CD14-positive monocyte (primary cell): Measurements from ENCODE around the gene SIAH1. TPM values are rescaled to one million over a fixed set of nuclear protein-coding genes. Genes with fewer than 3 reads are reported as not detected.

Experiments
- DNase-seq, 3 donors: peaks; one replicate each; pipeline ENCODE4 v3.0.0-alpha.2; 2011 to 2022
- H2AFZ ChIP-seq: 2 replicates; pipeline ENCODE4 v1.6.0; 2012; ENCODE audit warnings: mild to moderate bottlenecking, low read depth, low read length, inconsistent platforms; ENCODE audit not compliant: insufficient read depth, poor library complexity, severe bottlenecking
- H3K27ac ChIP-seq, 2 donors: 1 replicate in 1 of 2; 2 replicates in 1 of 2; pipeline ENCODE4 v1.5.1; 2012 to 2013; ENCODE audit warnings: low read length in 2 of 2, control low read depth in 1 of 2, inconsistent platforms in 1 of 2, low read depth in 1 of 2, mild to moderate bottlenecking in 1 of 2
- H3K27me3 ChIP-seq, 2 donors: one replicate each; pipeline versions ENCODE4 v1.6.0 to v1.6.1; 2011 to 2013; ENCODE audit warnings: low read length in 2 of 2; ENCODE audit not compliant: control insufficient read depth in 2 of 2, insufficient read depth in 2 of 2
- H3K36me3 ChIP-seq, 2 donors: replicated peaks in 1 of 2; 1 replicate in 1 of 2; 2 replicates in 1 of 2; pipeline versions ENCODE4 v1.5.1 to v1.6.1; 2012 to 2013; ENCODE audit warnings: low read length in 2 of 2, control low read depth in 1 of 2, inconsistent platforms in 1 of 2, mild to moderate bottlenecking in 1 of 2; ENCODE audit not compliant: insufficient read depth in 2 of 2, control insufficient read depth in 1 of 2
- H3K4me1 ChIP-seq, 2 donors: 1 replicate in 1 of 2; 2 replicates in 1 of 2; pipeline versions ENCODE4 v1.5.1 to v1.6.1; 2012 to 2013; ENCODE audit warnings: low read length in 2 of 2, control low read depth in 1 of 2, inconsistent platforms in 1 of 2, mild to moderate bottlenecking in 1 of 2, moderate library complexity in 1 of 2; ENCODE audit not compliant: insufficient read depth in 2 of 2, control insufficient read depth in 1 of 2
- H3K4me2 ChIP-seq: replicated peaks from 2 replicates; pipeline ENCODE3; 2012; ENCODE audit warnings: low read length, moderate library complexity, mild to moderate bottlenecking; ENCODE audit not compliant: poor library complexity, severe bottlenecking; ENCODE audit errors: extremely low read depth
- H3K4me3 ChIP-seq, 3 experiments: fragments of 200-600 bp in 1 of 3; sonication (generic) in 1 of 3; replicated peaks in 1 of 3; 1 replicate in 2 of 3; 2 replicates in 1 of 3; pipeline ENCODE4 v1.5.1; 2011 to 2013; ENCODE audit warnings: low read length in 3 of 3, mild to moderate bottlenecking in 3 of 3, control low read depth in 2 of 3, low read depth in 2 of 3, inconsistent platforms in 1 of 3, moderate library complexity in 1 of 3
- H3K79me2 ChIP-seq: 2 replicates; pipeline ENCODE4 v1.6.0; 2012; ENCODE audit warnings: mild to moderate bottlenecking, control low read depth, inconsistent platforms, low read length, moderate library complexity; ENCODE audit not compliant: insufficient read depth
- H3K9ac ChIP-seq: 2 replicates; pipeline ENCODE4 v1.6.0; 2017; ENCODE audit warnings: low read length, mild to moderate bottlenecking; ENCODE audit not compliant: insufficient read depth, poor library complexity, severe bottlenecking
- H3K9me3 ChIP-seq, 2 donors: replicated peaks in 1 of 2; 1 replicate in 1 of 2; 2 replicates in 1 of 2; pipeline versions ENCODE4 v1.5.1 to v1.6.1; 2012 to 2013; ENCODE audit warnings: low read length in 2 of 2, control low read depth in 1 of 2; ENCODE audit not compliant: control insufficient read depth in 1 of 2, insufficient read depth in 1 of 2
- H4K20me1 ChIP-seq: 2 replicates; pipeline ENCODE4 v1.6.0; 2012; ENCODE audit warnings: mild to moderate bottlenecking, low read length, control low read depth, moderate library complexity; ENCODE audit not compliant: insufficient read depth
- H3K27ac Mint-ChIP-seq, 7 donors: one replicate each; pipeline ENCODE4 v1.8.0; 2020; ENCODE audit warnings: mild to moderate bottlenecking in 7 of 7, mixed read lengths in 7 of 7, moderate library complexity in 6 of 7, inconsistent platforms in 2 of 7
- H3K27me3 Mint-ChIP-seq, 3 donors: one replicate each; pipeline ENCODE4 v1.8.0; 2021 to 2022; ENCODE audit warnings: low read depth in 3 of 3, mild to moderate bottlenecking in 3 of 3, mixed read lengths in 3 of 3, moderate library complexity in 3 of 3, inconsistent platforms in 1 of 3
- H3K36me3 Mint-ChIP-seq, 2 donors: one replicate each; pipeline ENCODE4 v1.8.0; 2020; ENCODE audit warnings: mixed read lengths in 2 of 2, inconsistent platforms in 1 of 2, mild to moderate bottlenecking in 1 of 2
- H3K4me1 Mint-ChIP-seq: one replicate; pipeline ENCODE4 v1.8.0; 2020; ENCODE audit warnings: mild to moderate bottlenecking, mixed read lengths
- H3K4me3 Mint-ChIP-seq, 2 donors: one replicate each; pipeline ENCODE4 v1.8.0; 2020; ENCODE audit warnings: mild to moderate bottlenecking in 2 of 2, mixed read lengths in 2 of 2, moderate library complexity in 1 of 2
- H3K9me3 Mint-ChIP-seq, 7 donors: one replicate each; pipeline ENCODE4 v1.8.0; 2020 to 2022; ENCODE audit warnings: mixed read lengths in 7 of 7, mild to moderate bottlenecking in 6 of 7, moderate library complexity in 6 of 7, inconsistent platforms in 2 of 7
- WGBS: methylation state at CpG from one replicate; pipeline ENCODE4 v1.1.5; 2013; ENCODE audit warnings: missing lambda C conversion rate; ENCODE audit not compliant: insufficient coverage; 5-methylcytosine and 5-hydroxymethylcytosine counted together
- intact Hi-C, 2 donors: fragments of 100-400 bp; cut with micrococcal nuclease; formaldehyde crosslinking; loops; one replicate each; pipeline versions ENCODE4 v1.15.0 to v1.15.1; 2023
- polyA minus RNA-seq: library from RNA; depleted of rRNA, polyadenylated mRNA; stranded (reverse); fragments of >200 nt; gene quantifications from 2 replicates; pipeline ENCODE4 v1.2.3, GENCODE V29; 2012
- polyA plus RNA-seq, 3 donors: library from polyadenylated mRNA; depleted of rRNA in 1 of 3; unstranded in 2 of 3; stranded (reverse) in 1 of 3; fragments of 300-500 nt in 2 of 3; fragments of >200 nt in 1 of 3; fragmentation: Illumina TruSeq in 2 of 3; gene quantifications; 1 replicate in 2 of 3; 2 replicates in 1 of 3; pipeline ENCODE4 v1.2.3, GENCODE V29; 2012 to 2021
- total RNA-seq, 12 experiments: library from RNA in 1 of 12; stranded (reverse) in 1 of 12; fragments of 120-200 nt in 1 of 12; gene quantifications; one replicate each; pipeline ENCODE4 v1.2.4 and lab custom pipeline; 2013 to 2026; ENCODE audit warnings: mixed read lengths in 6 of 12, inconsistent platforms in 1 of 12
- TF ChIP-seq, protein P1 (sequence below): fragments of 200-600 bp; IDR thresholded peaks from one replicate; pipeline ENCODE4 v1.8.0; 2022; ENCODE audit warnings: antibody characterized with exemption, mild to moderate bottlenecking

The SIAH1 gene, protein sequence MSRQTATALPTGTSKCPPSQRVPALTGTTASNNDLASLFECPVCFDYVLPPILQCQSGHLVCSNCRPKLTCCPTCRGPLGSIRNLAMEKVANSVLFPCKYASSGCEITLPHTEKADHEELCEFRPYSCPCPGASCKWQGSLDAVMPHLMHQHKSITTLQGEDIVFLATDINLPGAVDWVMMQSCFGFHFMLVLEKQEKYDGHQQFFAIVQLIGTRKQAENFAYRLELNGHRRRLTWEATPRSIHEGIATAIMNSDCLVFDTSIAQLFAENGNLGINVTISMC
- total RNA-seq (2013): 15.0 TPM
- polyA plus RNA-seq: 10 to 100 TPM in 1 of 3 donors, 1 to 10 TPM in 2; 4.9 to 11.8 (median 5.6) TPM
- polyA minus RNA-seq: 20.3 and 24.0 TPM in 2 replicates
- 37.7 to 71.4 (median 58.0) reads per million in 11 experiments for total RNA-seq (lab: John Stamatoyannopoulos, UW)

DNA sequence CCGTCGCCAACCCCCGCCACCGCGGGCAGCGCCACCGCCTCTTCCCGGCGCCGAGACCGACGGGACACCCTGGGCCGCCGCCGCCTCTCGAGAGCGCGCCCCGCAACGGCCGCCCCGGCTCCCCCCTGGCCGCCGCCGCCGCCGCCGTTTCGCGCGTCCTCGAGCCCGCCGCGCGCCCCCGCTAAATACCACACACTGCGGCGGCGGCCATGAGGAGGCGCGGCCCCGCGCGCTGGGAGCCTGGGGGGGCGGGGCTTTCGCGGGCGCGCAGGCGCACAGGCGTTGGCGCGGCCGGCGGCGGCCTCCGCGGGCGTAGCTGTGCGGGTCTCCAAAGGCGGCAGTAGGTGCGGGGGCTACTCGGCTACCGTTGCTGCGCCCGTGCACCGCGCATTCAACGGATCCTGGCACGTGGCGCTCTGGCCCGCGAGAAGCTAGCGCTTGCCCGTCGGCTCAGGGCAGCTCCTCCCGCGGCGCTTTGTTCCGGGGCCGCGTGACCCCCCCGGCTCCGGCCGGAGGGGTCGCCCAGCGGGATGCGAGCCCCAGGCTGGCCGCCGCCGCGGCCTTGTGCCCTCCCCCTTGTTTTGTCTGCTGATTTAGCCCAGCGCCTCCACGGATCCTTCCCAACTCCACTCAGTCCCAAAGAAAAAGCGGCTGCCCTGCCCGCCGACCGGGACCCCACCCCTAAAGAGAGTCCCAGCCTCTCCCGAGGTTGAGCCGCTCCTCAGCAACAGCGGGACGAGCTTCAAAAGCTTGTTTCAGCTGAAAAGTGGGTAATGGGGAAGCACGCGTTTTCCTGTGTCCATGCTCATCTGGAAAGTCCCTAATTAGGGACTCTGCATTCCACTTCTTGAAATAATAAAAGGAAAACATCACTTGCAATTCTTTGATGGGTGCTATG is at the start of gene SIAH1:
SIAH1 (minus strand) TSS at position 161 of the 898 bp plus-strand sequence. CDS start 22,985 bp downstream, outside the sequence.
- Mint-ChIP-seq H3K27me3 (no peaks in the 10 kb centered on the region), H3K36me3 (no peaks in the 10 kb centered on the region), H3K27ac (peak within 1 kb of the TSS; percentile 97 to 99 (median 98)), H3K4me3 (peak within 1 kb of the TSS; percentile 95 to 96), H3K4me1 (peaks cover 45% of the 10 kb centered on the region), H3K9me3 (no peaks in the 10 kb centered on the region)
- Histone ChIP-seq H3K9me3 (no peaks in the 10 kb centered on the region), H3K27ac (peak within 1 kb of the TSS; percentile 83 to 97), H4K20me1 (peaks cover 39% of the 10 kb centered on the region), H3K36me3 (no peaks in the 10 kb centered on the region), H3K27me3 (no peaks in the 10 kb centered on the region), H3K4me1 (peaks cover 38 to 62% of the 10 kb centered on the region in 2 donors), H3K79me2 (peaks cover 41% of the 10 kb centered on the region), H3K9ac (peak within 1 kb of the TSS; percentile 99), H2AFZ (peak within 1 kb of the TSS; percentile 86), H3K4me3 (peak within 1 kb of the TSS; percentile 64 to 98 (median 81)), H3K4me2 (peak within 1 kb of the TSS; percentile 88)
- peak; percentile 68 to 85 (median 72) for DNase-seq
- WGBS: under 1% methylated on average over 100 of the region's 105 CpGs
- TF ChIP-seq, protein P1, sequence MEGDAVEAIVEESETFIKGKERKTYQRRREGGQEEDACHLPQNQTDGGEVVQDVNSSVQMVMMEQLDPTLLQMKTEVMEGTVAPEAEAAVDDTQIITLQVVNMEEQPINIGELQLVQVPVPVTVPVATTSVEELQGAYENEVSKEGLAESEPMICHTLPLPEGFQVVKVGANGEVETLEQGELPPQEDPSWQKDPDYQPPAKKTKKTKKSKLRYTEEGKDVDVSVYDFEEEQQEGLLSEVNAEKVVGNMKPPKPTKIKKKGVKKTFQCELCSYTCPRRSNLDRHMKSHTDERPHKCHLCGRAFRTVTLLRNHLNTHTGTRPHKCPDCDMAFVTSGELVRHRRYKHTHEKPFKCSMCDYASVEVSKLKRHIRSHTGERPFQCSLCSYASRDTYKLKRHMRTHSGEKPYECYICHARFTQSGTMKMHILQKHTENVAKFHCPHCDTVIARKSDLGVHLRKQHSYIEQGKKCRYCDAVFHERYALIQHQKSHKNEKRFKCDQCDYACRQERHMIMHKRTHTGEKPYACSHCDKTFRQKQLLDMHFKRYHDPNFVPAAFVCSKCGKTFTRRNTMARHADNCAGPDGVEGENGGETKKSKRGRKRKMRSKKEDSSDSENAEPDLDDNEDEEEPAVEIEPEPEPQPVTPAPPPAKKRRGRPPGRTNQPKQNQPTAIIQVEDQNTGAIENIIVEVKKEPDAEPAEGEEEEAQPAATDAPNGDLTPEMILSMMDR: no peak
- intact Hi-C loops: loop anchor here in 1 of 2 donors (5.0 to 10.0 kb wide), 3 partner anchors 33 to 239 kb away; no protein-coding TSS in a partner anchor
